Peyer's patch (tissue), 4 donors: ENCODE results near the gene DLK1.

Experiments
- POLR2A ChIP-seq, 2 donors: fragments of 450-650 bp; IDR thresholded peaks; one replicate each; pipeline ENCODE4 v1.5.1; 2017; ENCODE audit warnings: antibody characterized with exemption in 2 of 2, mild to moderate bottlenecking in 2 of 2, moderate library complexity in 2 of 2
- TF ChIP-seq, protein P1 (sequence below), 6 experiments: fragments of 450-650 bp in 4 of 6; fragments of 200-600 bp in 2 of 6; sonication (generic) in 1 of 6; IDR thresholded peaks; one replicate each; pipeline ENCODE4 v1.5.1; 2017 to 2019; ENCODE audit warnings: antibody characterized with exemption in 6 of 6, mild to moderate bottlenecking in 3 of 6, moderate library complexity in 1 of 6

DNA sequence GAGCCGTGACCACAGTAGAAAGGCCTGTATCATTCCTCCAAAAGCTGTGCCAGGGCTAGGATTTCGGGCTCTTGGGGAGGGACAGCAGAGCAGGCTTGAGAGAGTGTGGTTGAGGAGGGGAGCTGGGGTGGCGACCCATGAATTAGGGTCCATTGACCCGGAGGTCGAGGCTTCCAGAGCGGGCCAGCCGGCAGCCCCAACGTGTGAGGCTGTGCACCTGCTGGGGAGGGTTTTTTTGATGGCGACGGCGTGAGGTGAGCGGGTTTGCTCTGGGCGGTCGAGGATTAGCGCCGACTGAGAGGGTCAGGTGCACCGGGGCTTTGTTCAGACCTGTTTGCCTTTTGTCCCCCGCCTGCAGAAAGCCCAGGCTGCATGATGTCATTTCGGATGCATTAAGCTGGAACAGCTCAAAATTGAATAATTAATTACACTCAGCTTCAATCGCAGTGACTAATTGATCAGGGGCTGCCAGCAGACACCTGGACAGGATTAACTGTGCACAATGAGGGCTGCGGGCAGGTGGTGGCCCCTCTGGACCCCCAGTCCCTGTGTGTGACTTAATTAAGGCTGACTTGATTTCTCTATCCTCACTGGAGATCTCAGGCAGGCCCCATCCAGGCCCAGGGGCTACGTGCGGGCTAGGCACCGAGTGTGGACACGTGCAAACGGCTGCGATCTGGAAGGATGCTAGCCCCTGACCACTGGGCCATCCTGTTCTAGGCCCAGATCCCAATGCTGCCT is 57.1 kb downstream of the DLK1 start:
- TF ChIP-seq, protein P1, sequence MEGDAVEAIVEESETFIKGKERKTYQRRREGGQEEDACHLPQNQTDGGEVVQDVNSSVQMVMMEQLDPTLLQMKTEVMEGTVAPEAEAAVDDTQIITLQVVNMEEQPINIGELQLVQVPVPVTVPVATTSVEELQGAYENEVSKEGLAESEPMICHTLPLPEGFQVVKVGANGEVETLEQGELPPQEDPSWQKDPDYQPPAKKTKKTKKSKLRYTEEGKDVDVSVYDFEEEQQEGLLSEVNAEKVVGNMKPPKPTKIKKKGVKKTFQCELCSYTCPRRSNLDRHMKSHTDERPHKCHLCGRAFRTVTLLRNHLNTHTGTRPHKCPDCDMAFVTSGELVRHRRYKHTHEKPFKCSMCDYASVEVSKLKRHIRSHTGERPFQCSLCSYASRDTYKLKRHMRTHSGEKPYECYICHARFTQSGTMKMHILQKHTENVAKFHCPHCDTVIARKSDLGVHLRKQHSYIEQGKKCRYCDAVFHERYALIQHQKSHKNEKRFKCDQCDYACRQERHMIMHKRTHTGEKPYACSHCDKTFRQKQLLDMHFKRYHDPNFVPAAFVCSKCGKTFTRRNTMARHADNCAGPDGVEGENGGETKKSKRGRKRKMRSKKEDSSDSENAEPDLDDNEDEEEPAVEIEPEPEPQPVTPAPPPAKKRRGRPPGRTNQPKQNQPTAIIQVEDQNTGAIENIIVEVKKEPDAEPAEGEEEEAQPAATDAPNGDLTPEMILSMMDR (IDR thresholded peaks at IDR 0.05), result no peak
- no peak for TF ChIP-seq POLR2A (IDR thresholded peaks at IDR 0.05)
